ENCODE data around the gene ST8SIA6. TPM values are rescaled to one million over a fixed set of nuclear protein-coding genes. Genes with fewer than 3 reads are reported as not detected.

The ST8SIA6 gene
- total RNA-seq, 1 donor from 2014 or later = not detected

GRCh38 chr10:17427666-17428350 is 26.6 kb downstream of the ST8SIA6 start:
- Mint-ChIP-seq H3K36me3 (ENCODE audit: unreplicated experiment) (no peaks in the 10 kb centered on the region), H3K27ac (ENCODE audit: unreplicated experiment) (no peak overlapping the region), H3K4me3 (ENCODE audit: unreplicated experiment) (no peak overlapping the region), H3K9me3 (ENCODE audit: unreplicated experiment) (peaks cover 2% of the 10 kb centered on the region), H3K27me3 (ENCODE audit: unreplicated experiment) (no peaks in the 10 kb centered on the region), H3K4me1 (ENCODE audit: low read depth, unreplicated experiment) (peaks cover 8% of the 10 kb centered on the region)
- no peak for TF ChIP-seq CTCF (IDR thresholded peaks at IDR 0.05; ENCODE audit: partially characterized antibody, unreplicated experiment)
- DNase-seq = no peak

- Mint-ChIP-seq H3K4me1 (ENCODE audit: low read depth, unreplicated experiment) (peaks cover 8% of the 10 kb centered on the region), H3K4me3 (ENCODE audit: unreplicated experiment) (no peak overlapping the region), H3K36me3 (ENCODE audit: unreplicated experiment) (no peaks in the 10 kb centered on the region), H3K27ac (ENCODE audit: unreplicated experiment) (no peak overlapping the region), H3K9me3 (ENCODE audit: unreplicated experiment) (peaks cover 2% of the 10 kb centered on the region), H3K27me3 (ENCODE audit: unreplicated experiment) (no peaks in the 10 kb centered on the region)
- TF ChIP-seq CTCF (IDR thresholded peaks at IDR 0.05; ENCODE audit: partially characterized antibody, unreplicated experiment) = no peak
- no peak for DNase-seq
These were observed 27.2 kb downstream of the ST8SIA6 start for GRCh38 chr10:17427201-17427600.

- Mint-ChIP-seq H3K27me3 (ENCODE audit: unreplicated experiment) (no peaks in the 10 kb centered on the region), H3K36me3 (ENCODE audit: unreplicated experiment) (no peaks in the 10 kb centered on the region), H3K4me1 (ENCODE audit: low read depth, unreplicated experiment) (peaks cover 8% of the 10 kb centered on the region), H3K4me3 (ENCODE audit: unreplicated experiment) (no peak overlapping the region), H3K9me3 (ENCODE audit: unreplicated experiment) (peaks cover 2% of the 10 kb centered on the region), H3K27ac (ENCODE audit: unreplicated experiment) (no peak overlapping the region)
- TF ChIP-seq CTCF (IDR thresholded peaks at IDR 0.05; ENCODE audit: partially characterized antibody, unreplicated experiment) = no peak
- DNase-seq = no peak
These were observed 28.1 kb downstream of the ST8SIA6 start for GRCh38 chr10:17426263-17426750.

- Mint-ChIP-seq H3K9me3 (ENCODE audit: unreplicated experiment) (peaks cover 2% of the 10 kb centered on the region), H3K4me1 (ENCODE audit: low read depth, unreplicated experiment) (peaks cover 8% of the 10 kb centered on the region), H3K4me3 (ENCODE audit: unreplicated experiment) (no peak overlapping the region), H3K27ac (ENCODE audit: unreplicated experiment) (no peak overlapping the region), H3K27me3 (ENCODE audit: unreplicated experiment) (peaks cover under 1% of the 10 kb centered on the region), H3K36me3 (ENCODE audit: unreplicated experiment) (no peaks in the 10 kb centered on the region)
- TF ChIP-seq CTCF (IDR thresholded peaks at IDR 0.05; ENCODE audit: partially characterized antibody, unreplicated experiment) = no peak
- no peak for DNase-seq
These were observed 28.7 kb downstream of the ST8SIA6 start for GRCh38 chr10:17425584-17426262.

GRCh38 chr10:17423632-17424186 is 30.7 kb downstream of the ST8SIA6 start:
- peaks cover 2% of the 10 kb centered on the region for H3K9me3 Mint-ChIP-seq (ENCODE audit: unreplicated experiment)
- no peak for TF ChIP-seq CTCF (IDR thresholded peaks at IDR 0.05; ENCODE audit: partially characterized antibody, unreplicated experiment)
- H3K27me3 Mint-ChIP-seq (ENCODE audit: unreplicated experiment) = peaks cover 2% of the 10 kb centered on the region
- peaks cover 5% of the 10 kb centered on the region for H3K4me1 Mint-ChIP-seq (ENCODE audit: low read depth, unreplicated experiment)
- no peak for DNase-seq
- no peak overlapping the region for H3K27ac Mint-ChIP-seq (ENCODE audit: unreplicated experiment)
- H3K4me3 Mint-ChIP-seq (ENCODE audit: unreplicated experiment) = no peak overlapping the region
- H3K36me3 Mint-ChIP-seq (ENCODE audit: unreplicated experiment) = no peaks in the 10 kb centered on the region

Data from glutamatergic neuron (in vitro differentiated cells).